SK-N-SH (cell line): ENCODE data around the gene VNN1. TPM values are rescaled to one million over a fixed set of nuclear protein-coding genes. Genes with fewer than 3 reads are reported as not detected.

Experiments
- CTCF ChIA-PET: fragments of 300-600, 350-600 bp; formaldehyde crosslinking; extraction: SDS; loops from one replicate; lab custom pipeline; 2021; lab: Yijun Ruan, JAX
- POLR2A ChIA-PET: fragments of 350-600 bp; sonication (Branson Sonifier 250); formaldehyde crosslinking; extraction: SDS; loops from one replicate; lab custom pipeline; 2020; ENCODE audit warnings: antibody characterized with exemption, inconsistent platforms; lab: Yijun Ruan, JAX
- DNase-seq: peaks from one replicate; pipeline ENCODE4 v3.0.0; 2012
- H2AFZ ChIP-seq: fragments of 200-600 bp; sonication (generic); 2 replicates; pipeline ENCODE4 v1.8.1; 2016; ENCODE audit warnings: antibody characterized with exemption, mild to moderate bottlenecking, low read depth
- H3F3A ChIP-seq: fragments of 200-600 bp; sonication (generic); replicated peaks from 2 replicates; pipeline ENCODE3; 2016; ENCODE audit warnings: antibody characterized with exemption, mild to moderate bottlenecking; ENCODE audit not compliant: insufficient read depth
- H3K27ac ChIP-seq, 2 experiments: fragments of 200-500 bp in 1 of 2; fragments of 200-600 bp in 1 of 2; sonication (Bioruptor generic) in 1 of 2; sonication (generic), shearing (Covaris generic) in 1 of 2; 2 replicates each; pipeline versions ENCODE4 v1.5.1 to v1.6.1; 2014 to 2016; ENCODE audit warnings: low read depth in 2 of 2, inconsistent platforms in 1 of 2, low read length in 1 of 2, mild to moderate bottlenecking in 1 of 2, mixed read lengths in 1 of 2
- H3K27me3 ChIP-seq: fragments of 200-600 bp; sonication (generic), shearing (Covaris generic); 2 replicates; pipeline ENCODE4 v1.6.1; 2016; ENCODE audit warnings: mixed run types; ENCODE audit not compliant: insufficient read depth
- H3K36me3 ChIP-seq, 2 experiments: fragments of 200-500 bp in 1 of 2; fragments of 200-600 bp in 1 of 2; sonication (Bioruptor generic) in 1 of 2; sonication (generic) in 1 of 2; replicated peaks in 1 of 2; 2 replicates each; pipeline versions ENCODE3 to v1.5.1; 2014 to 2016; ENCODE audit warnings: low read length in 1 of 2, mild to moderate bottlenecking in 1 of 2; ENCODE audit not compliant: insufficient read depth in 2 of 2, control insufficient read depth in 1 of 2
- H3K4me1 ChIP-seq, 2 experiments: fragments of 200-500 bp in 1 of 2; fragments of 200-600 bp in 1 of 2; sonication (Bioruptor generic) in 1 of 2; sonication (generic), shearing (Covaris generic) in 1 of 2; 2 replicates each; pipeline versions ENCODE4 v1.5.1 to v1.6.1; 2014 to 2016; ENCODE audit warnings: low read depth in 1 of 2, low read length in 1 of 2, mixed run types in 1 of 2; ENCODE audit not compliant: insufficient read depth in 2 of 2, control insufficient read depth in 1 of 2
- H3K4me2 ChIP-seq: fragments of 200-600 bp; sonication (generic), shearing (Covaris generic); 2 replicates; pipeline ENCODE4 v1.6.1; 2017; ENCODE audit warnings: mixed run types
- H3K4me3 ChIP-seq, 2 experiments: fragments of 200-500 bp in 1 of 2; fragments of 200-600 bp in 1 of 2; sonication (Bioruptor generic) in 1 of 2; sonication (generic), shearing (Covaris generic) in 1 of 2; 2 replicates each; pipeline versions ENCODE4 v1.5.1 to v1.8.1; 2014 to 2016; ENCODE audit warnings: low read depth in 2 of 2, inconsistent platforms in 1 of 2, low read length in 1 of 2, mild to moderate bottlenecking in 1 of 2, mixed read lengths in 1 of 2, moderate library complexity in 1 of 2
- H3K79me2 ChIP-seq: fragments of 200-600 bp; sonication (generic); 2 replicates; pipeline ENCODE4 v1.8.1; 2017; ENCODE audit warnings: mild to moderate bottlenecking; ENCODE audit not compliant: insufficient read depth
- H3K9ac ChIP-seq: fragments of 200-600 bp; sonication (generic); 2 replicates; pipeline ENCODE4 v1.6.1; 2017; ENCODE audit warnings: mixed run types
- H3K9me2 ChIP-seq: fragments of 200-600 bp; sonication (generic); 2 replicates; pipeline ENCODE4 v1.6.1; 2017; ENCODE audit warnings: mixed run types
- H3K9me3 ChIP-seq: fragments of 200-600 bp; sonication (generic); 2 replicates; pipeline ENCODE4 v1.6.1; 2017; ENCODE audit warnings: mixed run types, mild to moderate bottlenecking, moderate library complexity
- H4K20me1 ChIP-seq: fragments of 200-600 bp; sonication (generic); 2 replicates; pipeline ENCODE4 v1.6.1; 2017; ENCODE audit warnings: mild to moderate bottlenecking, mixed run types; ENCODE audit not compliant: insufficient read depth
- EP300 ChIP-seq, 2 experiments: IDR thresholded peaks; 2 replicates each; pipeline versions ENCODE4 v1.4.0 to v1.6.1; 2012; ENCODE audit warnings: borderline replicate concordance in 1 of 2, low read depth in 1 of 2, low read length in 1 of 2
- FOSL2 ChIP-seq: IDR thresholded peaks from 2 replicates; pipeline ENCODE4 v1.4.0; 2012; ENCODE audit warnings: low read depth, mild to moderate bottlenecking, moderate library complexity, borderline replicate concordance
- GABPA ChIP-seq: IDR thresholded peaks from 2 replicates; pipeline ENCODE4 v1.4.0; 2012; ENCODE audit warnings: low read depth, mild to moderate bottlenecking
- GATA2 ChIP-seq: sonication (generic); formaldehyde crosslinking; IDR thresholded peaks from 2 replicates; pipeline ENCODE4 v1.5.0; 2020; ENCODE audit warnings: mild to moderate bottlenecking, missing genetic modification reagents
- MEF2A ChIP-seq: IDR thresholded peaks from 2 replicates; pipeline ENCODE4 v1.4.0; 2012; ENCODE audit warnings: low read depth, borderline replicate concordance
- RXRA ChIP-seq: IDR thresholded peaks from 2 replicates; pipeline ENCODE4 v1.4.0; 2012; ENCODE audit warnings: low read depth, mild to moderate bottlenecking, borderline replicate concordance
- SMC3 ChIP-seq: IDR thresholded peaks from 2 replicates; pipeline ENCODE4 v1.6.1; 2012; ENCODE audit warnings: low read depth, low read length, improper control_type of control experiment
- TCF12 ChIP-seq: IDR thresholded peaks from 2 replicates; pipeline ENCODE4 v1.4.0; 2012
- USF1 ChIP-seq: IDR thresholded peaks from 2 replicates; pipeline ENCODE4 v1.4.0; 2012; ENCODE audit warnings: low read depth, borderline replicate concordance
- ZBTB33 ChIP-seq: IDR thresholded peaks from 2 replicates; pipeline ENCODE4 v1.4.0; 2012; ENCODE audit warnings: low read depth, borderline replicate concordance
- WGBS: methylation state at CpG from one replicate; pipeline ENCODE4 v1.1.6; 2017; ENCODE audit warnings: low lambda C conversion rate; 5-methylcytosine and 5-hydroxymethylcytosine counted together
- polyA plus RNA-seq, 3 experiments: library from polyadenylated mRNA; depleted of rRNA; stranded (reverse); fragments of >200 nt; gene quantifications; 2 replicates each; pipeline ENCODE4 v1.2.3, GENCODE V29; 2012
- TF ChIP-seq, protein P1 (sequence below): fragments of 200-600 bp; sonication (generic); IDR thresholded peaks from 2 replicates; pipeline ENCODE4 v1.6.1; 2017; ENCODE audit warnings: antibody characterized with exemption, mild to moderate bottlenecking, moderate library complexity
- TF ChIP-seq, protein P2 (sequence below): IDR thresholded peaks from 2 replicates; pipeline ENCODE4; 2012

Gene VNN1
- polyA plus RNA-seq, 1 of the 3 experiments (the other 2 are of a cell fraction): not detected

- 13% methylated on average over 2 of the region's 2 CpGs for WGBS
- no peaks in the 10 kb centered on the region for H3K36me3 ChIP-seq
- POLR2A ChIA-PET: no interaction called here
- H3K4me1 ChIP-seq: no peaks in the 10 kb centered on the region; a peak in 1 of 4 replicates
- no peaks in the 10 kb centered on the region for H3K9me3 ChIP-seq
- no peak overlapping the region for H3K27ac ChIP-seq
- no peak overlapping the region for H3K4me3 ChIP-seq
- H2AFZ ChIP-seq: no peak overlapping the region
- no peak overlapping the region for H3K9ac ChIP-seq
- DNase-seq: no peak
- H3K9me2 ChIP-seq: no peaks in the 10 kb centered on the region
- CTCF ChIA-PET: interaction anchor here (1.2 kb wide), 1 partner anchor 171 kb away, joined by 3 read pairs; no protein-coding TSS in a partner anchor
- H3K27me3 ChIP-seq: peaks cover 24% of the 10 kb centered on the region; the same call in 1 of the 2 replicates
- no peak overlapping the region for H3K4me2 ChIP-seq
- no peaks in the 10 kb centered on the region for H4K20me1 ChIP-seq
- no peak for TF ChIP-seq GABPA
- TF ChIP-seq ZBTB33: no peak
- no peak for TF ChIP-seq MEF2A
- no peak for TF ChIP-seq FOSL2
- TF ChIP-seq, all 33 proteins: peak for 0
- Histone ChIP-seq H3K79me2 (no peaks in the 10 kb centered on the region), H3F3A (no peaks in the 10 kb centered on the region)
Measured at GRCh38 chr6:132763269-132763668, 49.4 kb upstream of the VNN1 start.

GRCh38 chr6:132760256-132760655 lies 46.4 kb upstream of the VNN1 start:
- Histone ChIP-seq H4K20me1 (no peaks in the 10 kb centered on the region), H3K27me3 (peaks cover 22% of the 10 kb centered on the region; the same call in 1 of the 2 replicates), H3K4me2 (no peak overlapping the region), H3K4me3 (no peak overlapping the region), H3K9ac (no peak overlapping the region), H2AFZ (no peak overlapping the region), H3K36me3 (no peaks in the 10 kb centered on the region), H3K4me1 (no peaks in the 10 kb centered on the region; a peak in 1 of 4 replicates), H3K9me3 (no peaks in the 10 kb centered on the region), H3F3A (no peaks in the 10 kb centered on the region), H3K9me2 (no peaks in the 10 kb centered on the region), H3K79me2 (no peaks in the 10 kb centered on the region), H3K27ac (no peak overlapping the region)
- DNase-seq: no peak
- POLR2A ChIA-PET: no interaction called here
- CTCF ChIA-PET: interaction anchor here (0.8 kb wide), 1 partner anchor 425 kb away, joined by 3 read pairs; no protein-coding TSS in a partner anchor
- TF ChIP-seq USF1: no peak
- TF ChIP-seq EP300 (IDR thresholded peaks at IDR 0.05; ENCODE audit: borderline replicate concordance in 1 of 2, low read depth in 1 of 2, low read length in 1 of 2): no peak
- no peak for TF ChIP-seq GABPA
- no peak for TF ChIP-seq GATA2 (CRISPR knock-in tag)
- TF ChIP-seq ZBTB33: no peak
- TF ChIP-seq FOSL2: no peak
- TF ChIP-seq RXRA: no peak
- TF ChIP-seq TCF12: no peak
- TF ChIP-seq, protein P1, sequence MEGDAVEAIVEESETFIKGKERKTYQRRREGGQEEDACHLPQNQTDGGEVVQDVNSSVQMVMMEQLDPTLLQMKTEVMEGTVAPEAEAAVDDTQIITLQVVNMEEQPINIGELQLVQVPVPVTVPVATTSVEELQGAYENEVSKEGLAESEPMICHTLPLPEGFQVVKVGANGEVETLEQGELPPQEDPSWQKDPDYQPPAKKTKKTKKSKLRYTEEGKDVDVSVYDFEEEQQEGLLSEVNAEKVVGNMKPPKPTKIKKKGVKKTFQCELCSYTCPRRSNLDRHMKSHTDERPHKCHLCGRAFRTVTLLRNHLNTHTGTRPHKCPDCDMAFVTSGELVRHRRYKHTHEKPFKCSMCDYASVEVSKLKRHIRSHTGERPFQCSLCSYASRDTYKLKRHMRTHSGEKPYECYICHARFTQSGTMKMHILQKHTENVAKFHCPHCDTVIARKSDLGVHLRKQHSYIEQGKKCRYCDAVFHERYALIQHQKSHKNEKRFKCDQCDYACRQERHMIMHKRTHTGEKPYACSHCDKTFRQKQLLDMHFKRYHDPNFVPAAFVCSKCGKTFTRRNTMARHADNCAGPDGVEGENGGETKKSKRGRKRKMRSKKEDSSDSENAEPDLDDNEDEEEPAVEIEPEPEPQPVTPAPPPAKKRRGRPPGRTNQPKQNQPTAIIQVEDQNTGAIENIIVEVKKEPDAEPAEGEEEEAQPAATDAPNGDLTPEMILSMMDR: no peak
- TF ChIP-seq, protein P2, sequence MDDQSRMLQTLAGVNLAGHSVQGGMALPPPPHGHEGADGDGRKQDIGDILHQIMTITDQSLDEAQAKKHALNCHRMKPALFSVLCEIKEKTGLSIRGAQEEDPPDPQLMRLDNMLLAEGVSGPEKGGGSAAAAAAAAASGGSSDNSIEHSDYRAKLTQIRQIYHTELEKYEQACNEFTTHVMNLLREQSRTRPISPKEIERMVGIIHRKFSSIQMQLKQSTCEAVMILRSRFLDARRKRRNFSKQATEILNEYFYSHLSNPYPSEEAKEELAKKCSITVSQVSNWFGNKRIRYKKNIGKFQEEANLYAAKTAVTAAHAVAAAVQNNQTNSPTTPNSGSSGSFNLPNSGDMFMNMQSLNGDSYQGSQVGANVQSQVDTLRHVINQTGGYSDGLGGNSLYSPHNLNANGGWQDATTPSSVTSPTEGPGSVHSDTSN: no peak
- TF ChIP-seq SMC3: no peak
- WGBS: 7% methylated on average over 3 of the region's 3 CpGs
